HepG2 (cell line): ENCODE measurements around the gene PPP1CA. TPM values are rescaled to one million over a fixed set of nuclear protein-coding genes. Genes with fewer than 3 reads are reported as not detected.

ENCODE experiments used
- ARNT ChIP-seq: fragments of 450-650 bp; IDR thresholded peaks from 2 replicates; pipeline ENCODE4 v1.6.1; 2017
- CHD2 ChIP-seq: IDR thresholded peaks from 2 replicates; pipeline ENCODE4 v1.6.1; 2011; ENCODE audit warnings: low read depth, low read length, improper control_type of control experiment
- ELF4 ChIP-seq: sonication (generic); formaldehyde crosslinking; IDR thresholded peaks from 2 replicates; pipeline ENCODE4 v1.5.0; 2020; ENCODE audit warnings: missing genetic modification reagents, mild to moderate bottlenecking, moderate library complexity, borderline replicate concordance
- HNRNPLL ChIP-seq: fragments of 200-400 bp; formaldehyde crosslinking; IDR thresholded peaks from 2 replicates; pipeline ENCODE4 v1.6.1; 2017; ENCODE audit warnings: mild to moderate bottlenecking, low read depth, low read length; ENCODE audit not compliant: poor library complexity, severe bottlenecking
- IRF1 ChIP-seq: sonication (generic); formaldehyde crosslinking; IDR thresholded peaks from 2 replicates; pipeline ENCODE4 v1.4.0; 2020; ENCODE audit warnings: low read depth, mild to moderate bottlenecking, missing genetic modification reagents
- MNT ChIP-seq: fragments of 450-650 bp; IDR thresholded peaks from 2 replicates; pipeline ENCODE4 v1.6.1; 2016
- NCOR1 ChIP-seq: fragments of 200-600 bp; sonication (generic); IDR thresholded peaks from 2 replicates; pipeline ENCODE4 v1.7.0; 2017; ENCODE audit warnings: antibody characterized with exemption, low read length, borderline replicate concordance
- NR0B2 ChIP-seq: sonication (generic); formaldehyde crosslinking; IDR thresholded peaks from 2 replicates; pipeline ENCODE4 v1.4.0; 2020; ENCODE audit warnings: mild to moderate bottlenecking, missing genetic modification reagents
- SP140L ChIP-seq: sonication (generic); formaldehyde crosslinking; IDR thresholded peaks from 2 replicates; pipeline ENCODE4 v1.4.0; 2020; ENCODE audit warnings: missing genetic modification reagents, borderline replicate concordance
- ZFP36L1 ChIP-seq: sonication (generic); formaldehyde crosslinking; IDR thresholded peaks from 2 replicates; pipeline ENCODE4 v1.8.0; 2022; ENCODE audit warnings: mild to moderate bottlenecking, missing genetic modification reagents, moderate library complexity
- ZFYVE20 ChIP-seq: sonication (generic); formaldehyde crosslinking; IDR thresholded peaks from 2 replicates; pipeline ENCODE4 v1.8.0; 2023; ENCODE audit warnings: low read depth, mild to moderate bottlenecking, moderate library complexity, missing genetic modification reagents, borderline replicate concordance
- ZKSCAN1 ChIP-seq: fragments of 150-350 bp; IDR thresholded peaks from 2 replicates; pipeline ENCODE4 v1.6.1; 2014; ENCODE audit warnings: low read length
- ZNF280B ChIP-seq: sonication (generic); formaldehyde crosslinking; IDR thresholded peaks from 2 replicates; pipeline ENCODE4 v1.5.0; 2020; ENCODE audit warnings: missing genetic modification reagents, mild to moderate bottlenecking, borderline replicate concordance
- ZNF30 ChIP-seq: sonication (generic); formaldehyde crosslinking; IDR thresholded peaks from 2 replicates; pipeline ENCODE4 v1.5.0; 2020; ENCODE audit warnings: mild to moderate bottlenecking, missing genetic modification reagents
- ZNF33A ChIP-seq: sonication (generic); formaldehyde crosslinking; IDR thresholded peaks from 2 replicates; pipeline ENCODE4 v1.5.1; 2020; ENCODE audit warnings: missing genetic modification reagents, mild to moderate bottlenecking, moderate library complexity, borderline replicate concordance
- ZNF383 ChIP-seq: sonication (generic); formaldehyde crosslinking; IDR thresholded peaks from 2 replicates; pipeline ENCODE4 v1.4.0; 2020; ENCODE audit warnings: missing genetic modification reagents, mild to moderate bottlenecking, borderline replicate concordance
- ZNF543 ChIP-seq: sonication (generic); formaldehyde crosslinking; IDR thresholded peaks from 2 replicates; pipeline ENCODE4 v1.4.0; 2020; ENCODE audit warnings: mild to moderate bottlenecking, missing genetic modification reagents
- ZNF572 ChIP-seq: sonication (generic); formaldehyde crosslinking; IDR thresholded peaks from 2 replicates; pipeline ENCODE4 v1.5.1; 2020; ENCODE audit warnings: mild to moderate bottlenecking, missing genetic modification reagents
- ZNF609 ChIP-seq: sonication (generic); formaldehyde crosslinking; IDR thresholded peaks from 2 replicates; pipeline ENCODE4 v1.4.0; 2020; ENCODE audit warnings: mild to moderate bottlenecking, missing genetic modification reagents, borderline replicate concordance
- ZNF672 ChIP-seq: sonication (generic); formaldehyde crosslinking; IDR thresholded peaks from 2 replicates; pipeline ENCODE4 v1.8.1; 2022; ENCODE audit warnings: missing genetic modification reagents
- polyA plus RNA-seq, 8 experiments: library from polyadenylated mRNA; depleted of rRNA in 3 of 8; stranded (reverse) in 7 of 8; unstranded in 1 of 8; fragments of >200 nt; fragmentation: Illumina TruSeq in 4 of 8; extraction: Trizol in 4 of 8; gene quantifications; 2 replicates each; pipeline versions ENCODE4 v1.2.1 to v1.2.3, GENCODE V29; 2011 to 2016; ENCODE audit warnings: low read depth in 4 of 8, missing spikeins in 1 of 8, mixed read lengths in 1 of 8; ENCODE audit not compliant: insufficient read depth in 1 of 8
- total RNA-seq, 5 experiments: library from RNA; depleted of rRNA; stranded (reverse); fragments of >200 nt; fragmentation: Illumina TruSeq; extraction: Trizol; gene quantifications; 2 replicates each; pipeline ENCODE4 v1.2.3, GENCODE V29; 2016; ENCODE audit warnings: low read depth in 1 of 5

The PPP1CA gene
- total and polyA plus RNA-seq, 2 of the 13 experiments (the other 11 are each of a cell fraction or from before 2014, with no cell fraction given): 149 to 170 TPM

GRCh38 chr11:67353317-67354074, 48.2 kb downstream of the PPP1CA start, which contains the start of gene POLD4 (continued):
- no peak for TF ChIP-seq NR0B2
- TF ChIP-seq ARNT: no peak
- no peak for TF ChIP-seq ZNF383 (CRISPR knock-in tag)
- TF ChIP-seq ZNF33A (CRISPR knock-in tag): no peak
- no peak for TF ChIP-seq ZFYVE20
- no peak for TF ChIP-seq ZNF280B (CRISPR knock-in tag)
- TF ChIP-seq ZNF572 (CRISPR knock-in tag): peak; percentile 50; the same call in 1 of the 2 replicates
- no peak for TF ChIP-seq ZNF609 (CRISPR knock-in tag)
- no peak for TF ChIP-seq ELF4 (CRISPR knock-in tag)
- TF ChIP-seq ZKSCAN1: no peak
- TF ChIP-seq NCOR1: no peak; the same call in 1 of the 2 replicates
- TF ChIP-seq ZNF30 (CRISPR knock-in tag): no peak
- peak; percentile 89 for TF ChIP-seq ZFP36L1 (CRISPR knock-in tag)
- peak; percentile 56 for TF ChIP-seq HNRNPLL
- TF ChIP-seq ZNF672 (CRISPR knock-in tag): no peak
- TF ChIP-seq MNT: peak; percentile 12; the same call in 1 of the 2 replicates
- peak; percentile 80; the same call in 1 of the 2 replicates for TF ChIP-seq CHD2
- no peak for TF ChIP-seq ZNF543 (CRISPR knock-in tag)
- no peak for TF ChIP-seq IRF1 (CRISPR knock-in tag)
- no peak for TF ChIP-seq SP140L (CRISPR knock-in tag)
